Measurements from ENCODE around the gene NUDT22.

The NUDT22 gene

GRCh38 chr11:64256300-64256699 lies 30.2 kb downstream of the NUDT22 start:
- DNase-seq (ENCODE audit: low read depth): no peak

- no peak for DNase-seq (ENCODE audit: low read depth)
These were observed 32.3 kb downstream of the NUDT22 start for GRCh38 chr11:64258356-64258755.

GRCh38 chr11:64258946-64259532 lies 33.0 kb downstream of the NUDT22 start:
- DNase-seq (ENCODE audit: low read depth): no peak

GRCh38 chr11:64259533-64260067 lies 33.5 kb downstream of the NUDT22 start:
- DNase-seq (ENCODE audit: low read depth): no peak

GRCh38 chr11:64260147-64260708 lies 34.2 kb downstream of the NUDT22 start:
- DNase-seq (ENCODE audit: low read depth): no peak

- no peak for DNase-seq (ENCODE audit: low read depth)
These were observed 35.5 kb downstream of the NUDT22 start for GRCh38 chr11:64261556-64262080.

- no peak for DNase-seq (ENCODE audit: low read depth)
These were observed 36.4 kb downstream of the NUDT22 start for GRCh38 chr11:64262271-64263002.

- no peak for DNase-seq (ENCODE audit: low read depth)
These were observed 37.2 kb downstream of the NUDT22 start for GRCh38 chr11:64263021-64263946.

GRCh38 chr11:64263947-64264317 lies 37.9 kb downstream of the NUDT22 start:
- DNase-seq (ENCODE audit: low read depth): no peak

- no peak for DNase-seq (ENCODE audit: low read depth)
These were observed 38.3 kb downstream of the NUDT22 start for GRCh38 chr11:64264371-64264852.

- DNase-seq (ENCODE audit: low read depth): no peak
These were observed 39.4 kb downstream of the NUDT22 start for GRCh38 chr11:64265176-64266160.

- DNase-seq (ENCODE audit: low read depth): no peak
These were observed 40.3 kb downstream of the NUDT22 start for GRCh38 chr11:64266339-64266738.

GRCh38 chr11:64267207-64267945 lies 41.3 kb downstream of the NUDT22 start:
- DNase-seq (ENCODE audit: low read depth): no peak

GRCh38 chr11:64268025-64268892 lies 42.2 kb downstream of the NUDT22 start:
- no peak for DNase-seq (ENCODE audit: low read depth)

GRCh38 chr11:64268893-64269539 lies 42.9 kb downstream of the NUDT22 start:
- DNase-seq (ENCODE audit: low read depth): peak; percentile 53

GRCh38 chr11:64269540-64270220 lies 43.6 kb downstream of the NUDT22 start:
- peak; percentile 98 for DNase-seq (ENCODE audit: low read depth)

- DNase-seq (ENCODE audit: low read depth): no peak
These were observed 49.1 kb downstream of the NUDT22 start for GRCh38 chr11:64275031-64275800.
